HL-60 (cell line): ENCODE data around the gene SPNS3.

ENCODE experiments used
- DNase-seq, 2 experiments: peaks; one replicate each; pipeline ENCODE4 v3.0.0-alpha.2; 2010 to 2020; ENCODE audit warnings: low read depth in 1 of 2, low spot score in 1 of 2
- H3K27ac ChIP-seq: fragments of 250-450 bp; sonication (Bioruptor Pico); replicated peaks from 2 replicates; pipeline ENCODE4 v1.5.1; 2020; ENCODE audit warnings: mild to moderate bottlenecking, moderate library complexity
- H3K27me3 ChIP-seq: fragments of 250-450 bp; sonication (Bioruptor Pico); 2 replicates; pipeline ENCODE4 v1.5.1; 2021; ENCODE audit warnings: mild to moderate bottlenecking, moderate library complexity; ENCODE audit not compliant: insufficient read depth, poor library complexity, severe bottlenecking
- H3K4me3 ChIP-seq: replicated peaks from 2 replicates; pipeline ENCODE4 v1.5.1; 2011; ENCODE audit warnings: mild to moderate bottlenecking, control low read depth, low read length; ENCODE audit not compliant: insufficient read depth
- GABPA ChIP-seq: IDR thresholded peaks from 2 replicates; pipeline ENCODE4 v1.6.1; 2012; ENCODE audit warnings: low read depth
- POLR2AphosphoS5 ChIP-seq: IDR thresholded peaks from 2 replicates; pipeline ENCODE4 v1.6.1; 2012; ENCODE audit warnings: low read depth
- SPI1 ChIP-seq: IDR thresholded peaks from 2 replicates; pipeline ENCODE4 v1.6.1; 2012; ENCODE audit warnings: low read depth, mild to moderate bottlenecking, borderline replicate concordance
- TF ChIP-seq, protein P1 (sequence below): IDR thresholded peaks from one replicate; pipeline ENCODE4 v1.5.1; 2011; ENCODE audit warnings: low read length, control low read depth, inconsistent platforms; ENCODE audit not compliant: insufficient read depth
- TF ChIP-seq, protein P2 (sequence below): IDR thresholded peaks from 2 replicates; pipeline ENCODE4 v1.6.1; 2012; ENCODE audit warnings: low read depth; ENCODE audit not compliant: insufficient replicate concordance

The SPNS3 gene

DNA sequence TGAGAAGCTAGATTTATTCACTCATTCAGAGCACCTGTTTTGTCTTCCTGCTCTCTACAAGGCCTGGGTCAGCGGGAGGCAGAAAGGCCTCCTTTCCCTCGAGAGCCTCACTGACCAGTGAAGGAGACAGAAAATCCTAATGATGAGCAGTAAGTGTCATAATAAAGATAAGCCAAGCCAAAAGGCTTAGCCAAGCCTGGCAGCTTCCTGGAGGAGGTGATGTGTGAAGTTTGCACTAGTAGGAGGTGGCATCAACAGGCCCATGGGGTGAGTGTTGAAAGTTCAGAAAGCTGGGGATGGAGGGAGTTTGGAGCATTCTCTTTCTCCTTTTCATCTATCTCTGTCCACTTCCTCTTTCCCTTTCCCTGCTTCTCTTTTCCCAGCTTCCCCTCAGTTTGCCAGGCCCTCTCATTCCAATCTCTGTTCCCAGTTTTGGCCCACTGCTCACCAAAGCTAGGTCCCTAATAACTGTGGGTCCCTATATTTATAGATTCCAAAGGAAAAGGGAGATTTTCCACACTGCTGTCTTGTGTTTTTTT lies 16.5 kb upstream of the SPNS3 start:
- TF ChIP-seq SPI1 (peak; percentile 68), GABPA (no peak)
- Histone ChIP-seq H3K4me3 (no peak overlapping the region), H3K27me3 (no peaks in the 10 kb centered on the region), H3K27ac (no peak overlapping the region)
- no peak for DNase-seq

DNA sequence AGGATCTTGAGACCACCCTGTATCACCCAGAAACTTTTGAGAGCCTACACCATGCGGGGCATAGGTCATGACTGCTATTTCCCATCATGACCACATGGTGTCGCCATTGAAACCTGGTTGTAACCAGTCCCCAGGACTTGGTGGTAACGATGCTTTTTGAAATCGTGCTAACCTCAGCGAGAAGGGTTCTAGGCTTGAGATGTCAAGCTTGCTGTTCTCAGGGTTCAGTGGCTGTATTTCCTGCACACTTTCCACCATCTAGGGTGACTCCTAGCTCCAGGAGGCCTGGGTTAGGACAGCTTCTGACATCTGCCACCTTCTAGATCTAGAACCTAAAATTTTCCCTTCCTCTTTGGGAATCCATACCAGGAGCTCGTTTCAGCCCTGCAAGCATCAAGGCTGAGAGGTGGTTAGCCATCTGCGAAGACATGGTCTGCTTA lies 13.0 kb upstream of the SPNS3 start:
- no peak for TF ChIP-seq SPI1
- TF ChIP-seq, protein P1, sequence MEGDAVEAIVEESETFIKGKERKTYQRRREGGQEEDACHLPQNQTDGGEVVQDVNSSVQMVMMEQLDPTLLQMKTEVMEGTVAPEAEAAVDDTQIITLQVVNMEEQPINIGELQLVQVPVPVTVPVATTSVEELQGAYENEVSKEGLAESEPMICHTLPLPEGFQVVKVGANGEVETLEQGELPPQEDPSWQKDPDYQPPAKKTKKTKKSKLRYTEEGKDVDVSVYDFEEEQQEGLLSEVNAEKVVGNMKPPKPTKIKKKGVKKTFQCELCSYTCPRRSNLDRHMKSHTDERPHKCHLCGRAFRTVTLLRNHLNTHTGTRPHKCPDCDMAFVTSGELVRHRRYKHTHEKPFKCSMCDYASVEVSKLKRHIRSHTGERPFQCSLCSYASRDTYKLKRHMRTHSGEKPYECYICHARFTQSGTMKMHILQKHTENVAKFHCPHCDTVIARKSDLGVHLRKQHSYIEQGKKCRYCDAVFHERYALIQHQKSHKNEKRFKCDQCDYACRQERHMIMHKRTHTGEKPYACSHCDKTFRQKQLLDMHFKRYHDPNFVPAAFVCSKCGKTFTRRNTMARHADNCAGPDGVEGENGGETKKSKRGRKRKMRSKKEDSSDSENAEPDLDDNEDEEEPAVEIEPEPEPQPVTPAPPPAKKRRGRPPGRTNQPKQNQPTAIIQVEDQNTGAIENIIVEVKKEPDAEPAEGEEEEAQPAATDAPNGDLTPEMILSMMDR, result peak; percentile 52
- peak in 1 of 2 experiments; percentile 73 for DNase-seq
- Histone ChIP-seq H3K4me3 (no peak overlapping the region), H3K27me3 (no peaks in the 10 kb centered on the region), H3K27ac (no peak overlapping the region)

DNA sequence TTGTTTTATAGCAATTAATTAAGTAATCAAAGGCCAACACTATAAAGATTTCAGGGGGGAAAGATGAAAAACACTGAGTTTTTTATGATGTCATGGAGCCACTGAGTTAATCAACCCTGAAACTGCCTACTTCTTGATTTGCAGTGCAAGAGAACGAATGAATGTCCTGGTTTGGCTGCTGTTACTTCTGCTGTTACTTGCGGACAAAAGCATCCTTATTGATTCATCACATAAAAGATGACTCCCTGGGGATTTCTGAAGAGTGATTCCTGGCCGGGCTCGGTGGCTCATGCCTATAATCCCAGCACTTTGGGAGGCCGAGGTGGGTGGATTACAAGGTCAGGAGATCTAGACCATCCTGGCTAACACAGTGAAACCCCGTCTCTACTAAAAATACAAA lies 10.9 kb upstream of the SPNS3 start:
- no peak for TF ChIP-seq SPI1
- TF ChIP-seq, protein P1, result no peak
- no peak for TF ChIP-seq GABPA
- TF ChIP-seq POLR2AphosphoS5, result no peak
- TF ChIP-seq, protein P2, sequence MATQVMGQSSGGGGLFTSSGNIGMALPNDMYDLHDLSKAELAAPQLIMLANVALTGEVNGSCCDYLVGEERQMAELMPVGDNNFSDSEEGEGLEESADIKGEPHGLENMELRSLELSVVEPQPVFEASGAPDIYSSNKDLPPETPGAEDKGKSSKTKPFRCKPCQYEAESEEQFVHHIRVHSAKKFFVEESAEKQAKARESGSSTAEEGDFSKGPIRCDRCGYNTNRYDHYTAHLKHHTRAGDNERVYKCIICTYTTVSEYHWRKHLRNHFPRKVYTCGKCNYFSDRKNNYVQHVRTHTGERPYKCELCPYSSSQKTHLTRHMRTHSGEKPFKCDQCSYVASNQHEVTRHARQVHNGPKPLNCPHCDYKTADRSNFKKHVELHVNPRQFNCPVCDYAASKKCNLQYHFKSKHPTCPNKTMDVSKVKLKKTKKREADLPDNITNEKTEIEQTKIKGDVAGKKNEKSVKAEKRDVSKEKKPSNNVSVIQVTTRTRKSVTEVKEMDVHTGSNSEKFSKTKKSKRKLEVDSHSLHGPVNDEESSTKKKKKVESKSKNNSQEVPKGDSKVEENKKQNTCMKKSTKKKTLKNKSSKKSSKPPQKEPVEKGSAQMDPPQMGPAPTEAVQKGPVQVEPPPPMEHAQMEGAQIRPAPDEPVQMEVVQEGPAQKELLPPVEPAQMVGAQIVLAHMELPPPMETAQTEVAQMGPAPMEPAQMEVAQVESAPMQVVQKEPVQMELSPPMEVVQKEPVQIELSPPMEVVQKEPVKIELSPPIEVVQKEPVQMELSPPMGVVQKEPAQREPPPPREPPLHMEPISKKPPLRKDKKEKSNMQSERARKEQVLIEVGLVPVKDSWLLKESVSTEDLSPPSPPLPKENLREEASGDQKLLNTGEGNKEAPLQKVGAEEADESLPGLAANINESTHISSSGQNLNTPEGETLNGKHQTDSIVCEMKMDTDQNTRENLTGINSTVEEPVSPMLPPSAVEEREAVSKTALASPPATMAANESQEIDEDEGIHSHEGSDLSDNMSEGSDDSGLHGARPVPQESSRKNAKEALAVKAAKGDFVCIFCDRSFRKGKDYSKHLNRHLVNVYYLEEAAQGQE, result no peak
- DNase-seq, result no peak

DNA sequence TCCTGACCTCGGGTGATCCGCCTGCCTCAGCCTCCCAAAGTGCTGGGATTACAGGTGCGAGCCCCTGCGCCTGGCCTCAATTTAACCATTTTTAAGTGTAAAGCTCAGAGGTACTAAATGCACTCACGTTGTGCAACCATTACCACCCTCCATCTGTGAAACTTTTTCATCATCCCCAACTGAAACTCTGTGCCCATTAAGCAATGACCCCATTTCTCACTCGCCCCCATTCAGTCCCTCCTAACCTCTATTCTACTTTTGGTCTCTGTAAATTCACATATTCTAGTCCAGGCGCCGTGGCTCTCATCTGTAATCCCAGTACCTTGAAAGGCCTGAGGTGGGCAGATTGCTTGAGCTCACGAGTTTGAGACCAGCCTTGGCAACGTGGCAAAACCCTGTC lies 8.3 kb upstream of the SPNS3 start:
- Histone ChIP-seq H3K4me3 (no peak overlapping the region), H3K27ac (peak overlapping the region; percentile 77), H3K27me3 (no peaks in the 10 kb centered on the region)
- peak in 1 of 2 experiments; percentile 61 for DNase-seq
- no peak for TF ChIP-seq SPI1
- TF ChIP-seq, protein P1, result no peak
- TF ChIP-seq, protein P2, result no peak
- TF ChIP-seq POLR2AphosphoS5, result no peak
- no peak for TF ChIP-seq GABPA

More for the DNA sequence above, 10.9 kb upstream of the SPNS3 start:
- H3K27me3 ChIP-seq, result no peaks in the 10 kb centered on the region
- H3K4me3 ChIP-seq, result no peak overlapping the region
- H3K27ac ChIP-seq, result no peak overlapping the region
